IMR-90 (cell line): ENCODE measurements around the gene ADGRV1. TPM values are rescaled to one million over a fixed set of nuclear protein-coding genes. Genes with fewer than 3 reads are reported as not detected.

Source experiments
- ATAC-seq: fragments of 200-7000 bp; cut with Tn5 transposase; 2 replicates; pipeline ENCODE4 v1.9.1; 2020; ENCODE audit warnings: low read depth, mild to moderate bottlenecking, moderate library complexity
- BruUV-seq: library from RNA; stranded (reverse); fragments of 400-500 nt; replicated peaks from 2 replicates; lab custom pipeline; 2021; lab: Mats Ljungman, UMichigan
- CTCF ChIA-PET: fragments of 300-600 bp; formaldehyde crosslinking; extraction: SDS; loops from one replicate; lab custom pipeline; 2021; ENCODE audit warnings: antibody characterized with exemption; lab: Yijun Ruan, JAX
- POLR2A ChIA-PET: fragments of 300-600 bp; sonication (Branson Sonifier 250); formaldehyde crosslinking; loops from one replicate; lab custom pipeline; 2022; ENCODE audit warnings: antibody characterized with exemption; ENCODE audit not compliant: unreplicated experiment; lab: Charles Lee
- DNase-seq: peaks from one replicate; pipeline ENCODE4 v3.0.0; 2013
- H2AFZ ChIP-seq: replicated peaks from 2 replicates; pipeline ENCODE3; 2013; ENCODE audit warnings: low read length, mild to moderate bottlenecking; ENCODE audit not compliant: poor library complexity
- H2AK5ac ChIP-seq: 2 replicates; pipeline ENCODE4 v1.6.1; 2013; ENCODE audit warnings: low read depth, low read length, inconsistent platforms
- H2AK9ac ChIP-seq: replicated peaks from 2 replicates; pipeline ENCODE3; 2013; ENCODE audit warnings: mild to moderate bottlenecking, low read depth, low read length, moderate library complexity; ENCODE audit not compliant: poor library complexity
- H2BK120ac ChIP-seq: 2 replicates; pipeline ENCODE4 v1.6.1; 2013; ENCODE audit warnings: low read depth, low read length, inconsistent platforms
- H2BK15ac ChIP-seq: 3 replicates; pipeline ENCODE4 v1.6.1; 2013; ENCODE audit warnings: low read depth, low read length, inconsistent platforms
- H2BK20ac ChIP-seq: 2 replicates; pipeline ENCODE4 v1.6.1; 2013; ENCODE audit warnings: low read depth, mild to moderate bottlenecking, inconsistent platforms, low read length, moderate library complexity
- H2BK5ac ChIP-seq: 2 replicates; pipeline ENCODE4 v1.6.1; 2013; ENCODE audit warnings: mild to moderate bottlenecking, low read depth, low read length, inconsistent platforms; ENCODE audit not compliant: poor library complexity, severe bottlenecking
- H3K14ac ChIP-seq: replicated peaks from 2 replicates; pipeline ENCODE4 v1.6.1; 2013; ENCODE audit warnings: low read depth, low read length, inconsistent platforms
- H3K18ac ChIP-seq: 2 replicates; pipeline ENCODE4 v1.6.1; 2013; ENCODE audit warnings: low read depth, low read length, control low read depth
- H3K23ac ChIP-seq: 2 replicates; pipeline ENCODE4 v1.6.1; 2013; ENCODE audit warnings: low read depth, low read length, inconsistent platforms
- H3K27ac ChIP-seq: 2 replicates; pipeline ENCODE4 v1.5.1; 2013; ENCODE audit warnings: mild to moderate bottlenecking, control low read depth, low read length; ENCODE audit not compliant: insufficient read depth
- H3K27me3 ChIP-seq: 2 replicates; pipeline ENCODE4 v1.6.1; 2013; ENCODE audit warnings: low read length; ENCODE audit not compliant: control insufficient read depth, insufficient read depth
- H3K36me3 ChIP-seq: 2 replicates; pipeline ENCODE4 v1.6.1; 2013; ENCODE audit warnings: low read length, mixed read lengths; ENCODE audit not compliant: control insufficient read depth, insufficient read depth
- H3K4ac ChIP-seq: 2 replicates; pipeline ENCODE4 v1.6.1; 2013; ENCODE audit warnings: low read depth, low read length, inconsistent platforms
- H3K4me1 ChIP-seq: 2 replicates; pipeline ENCODE4 v1.6.1; 2013; ENCODE audit warnings: low read length, mixed read lengths; ENCODE audit not compliant: control insufficient read depth, insufficient read depth
- H3K4me2 ChIP-seq: 2 replicates; pipeline ENCODE4 v1.6.1; 2013; ENCODE audit warnings: low read depth, mild to moderate bottlenecking, control low read depth, low read length, moderate library complexity
- H3K4me3 ChIP-seq: 2 replicates; pipeline ENCODE4 v1.5.1; 2013; ENCODE audit warnings: low read depth, mild to moderate bottlenecking, control low read depth, low read length, moderate library complexity; ENCODE audit not compliant: insufficient read depth
- H3K56ac ChIP-seq: 2 replicates; pipeline ENCODE4 v1.6.1; 2013; ENCODE audit warnings: low read length, inconsistent platforms; ENCODE audit not compliant: insufficient read depth; ENCODE audit errors: extremely low read depth
- H3K79me1 ChIP-seq, 2 experiments: 2 replicates each; pipeline ENCODE4 v1.6.1; 2013; ENCODE audit warnings: low read length in 2 of 2, inconsistent platforms in 1 of 2, low read depth in 1 of 2
- H3K9ac ChIP-seq: 2 replicates; pipeline ENCODE4 v1.6.1; 2013; ENCODE audit warnings: low read depth, low read length, control low read depth
- H3K9me1 ChIP-seq: 2 replicates; pipeline ENCODE4 v1.6.1; 2013; ENCODE audit warnings: low read length, inconsistent platforms; ENCODE audit not compliant: insufficient read depth
- H3K9me3 ChIP-seq: 2 replicates; pipeline ENCODE4 v1.6.1; 2013; ENCODE audit warnings: low read length; ENCODE audit not compliant: control insufficient read depth, insufficient read depth
- H4K20me1 ChIP-seq: 2 replicates; pipeline ENCODE4 v1.6.1; 2013; ENCODE audit warnings: low read length, inconsistent platforms; ENCODE audit not compliant: insufficient read depth
- H4K5ac ChIP-seq: 2 replicates; pipeline ENCODE4 v1.6.1; 2013; ENCODE audit warnings: mild to moderate bottlenecking, low read depth, low read length, control low read depth
- H4K8ac ChIP-seq, 2 experiments: 2 replicates each; pipeline ENCODE4 v1.6.1; 2013; ENCODE audit warnings: low read depth in 2 of 2, low read length in 2 of 2, control low read depth in 1 of 2, inconsistent platforms in 1 of 2
- H4K91ac ChIP-seq: 2 replicates; pipeline ENCODE4 v1.6.1; 2013; ENCODE audit warnings: low read depth, low read length, inconsistent platforms; ENCODE audit not compliant: insufficient read depth
- BHLHE40 ChIP-seq: fragments of 150-350 bp; IDR thresholded peaks from 2 replicates; pipeline ENCODE4 v1.6.1; 2016; ENCODE audit warnings: mild to moderate bottlenecking, low read depth, low read length
- CHD1 ChIP-seq: IDR thresholded peaks from 2 replicates; pipeline ENCODE4 v1.6.1; 2012; ENCODE audit warnings: low read depth, low read length, improper control_type of control experiment
- CTCF ChIP-seq: conservative IDR thresholded peaks from 2 replicates; pipeline ENCODE4 v1.5.1; 2012; ENCODE audit warnings: mild to moderate bottlenecking, low read depth, low read length, improper control_type of control experiment
- ELK1 ChIP-seq: fragments of 150-350 bp; IDR thresholded peaks from 2 replicates; pipeline ENCODE4 v1.6.1; 2016; ENCODE audit warnings: low read depth, mild to moderate bottlenecking, low read length, moderate library complexity, borderline replicate concordance
- FOS ChIP-seq: fragments of 150-350 bp; IDR thresholded peaks from 2 replicates; pipeline ENCODE4 v1.6.1; 2016; ENCODE audit warnings: low read depth, low read length
- MAFK ChIP-seq: IDR thresholded peaks from 2 replicates; pipeline ENCODE4 v1.6.1; 2012; ENCODE audit warnings: low read depth, low read length, improper control_type of control experiment
- MAZ ChIP-seq: IDR thresholded peaks from 2 replicates; pipeline ENCODE4 v1.6.1; 2012; ENCODE audit warnings: low read depth, mild to moderate bottlenecking, low read length, improper control_type of control experiment, moderate library complexity, borderline replicate concordance
- MXI1 ChIP-seq: IDR thresholded peaks from 2 replicates; pipeline ENCODE4 v1.6.1; 2012; ENCODE audit warnings: low read depth, mild to moderate bottlenecking, low read length, moderate library complexity, borderline replicate concordance
- NFE2L2 ChIP-seq: fragments of 150-350 bp; IDR thresholded peaks from 2 replicates; pipeline ENCODE4 v1.6.1; 2016; ENCODE audit warnings: low read depth, mild to moderate bottlenecking, low read length
- POLR2A ChIP-seq: IDR thresholded peaks from 2 replicates; pipeline ENCODE4 v1.6.1; 2012; ENCODE audit warnings: mild to moderate bottlenecking, low read depth, low read length
- RAD21 ChIP-seq: IDR thresholded peaks from 2 replicates; pipeline ENCODE4 v1.6.1; 2012; ENCODE audit warnings: low read length, improper control_type of control experiment
- RCOR1 ChIP-seq: IDR thresholded peaks from 2 replicates; pipeline ENCODE4 v1.6.1; 2012; ENCODE audit warnings: mild to moderate bottlenecking, low read length, improper control_type of control experiment; ENCODE audit not compliant: insufficient replicate concordance
- RFX5 ChIP-seq: IDR thresholded peaks from 2 replicates; pipeline ENCODE4 v1.8.0; 2012; ENCODE audit warnings: low read depth, mild to moderate bottlenecking, low read length, moderate library complexity
- SMC3 ChIP-seq: fragments of 150-350 bp; IDR thresholded peaks from 2 replicates; pipeline ENCODE4 v1.6.1; 2016; ENCODE audit warnings: low read depth, mild to moderate bottlenecking, antibody characterized with exemption, low read length, moderate library complexity
- USF2 ChIP-seq: fragments of 150-350 bp; IDR thresholded peaks from 2 replicates; pipeline ENCODE4 v1.6.1; 2017; ENCODE audit warnings: mild to moderate bottlenecking, antibody characterized with exemption, low read length, low read depth
- WGBS, 2 experiments: methylation state at CpG; one replicate each; pipeline versions ENCODE4 v1.1.5 to v1.1.7; 2013; ENCODE audit warnings: missing lambda C conversion rate in 2 of 2; ENCODE audit not compliant: insufficient read length in 1 of 2; ENCODE audit errors: extremely low coverage in 2 of 2; 5-methylcytosine and 5-hydroxymethylcytosine counted together
- dilution Hi-C: fragments of 300-500 bp; cut with HindIII; formaldehyde crosslinking; loops from one replicate; pipeline ENCODE4 v1.14.3; 2018; ENCODE audit warnings: low sequenced_read_pairs; ENCODE audit not compliant: unreplicated experiment
- in situ Hi-C: fragments of 300-500 bp; cut with MboI; formaldehyde crosslinking; loops from 3 replicates; pipeline ENCODE4 v1.14.3; 2019; ENCODE audit warnings: low sequenced_read_pairs, inconsistent platforms, mixed read lengths
- intact Hi-C: fragments of 100-400 bp; cut with micrococcal nuclease; formaldehyde crosslinking; loops from 2 replicates; pipeline ENCODE4 v1.10.0; 2022
- polyA plus RNA-seq, 3 experiments: library from polyadenylated mRNA; depleted of rRNA; stranded (reverse); fragments of >200 nt; gene quantifications; 2 replicates each; pipeline ENCODE4 v1.2.3, GENCODE V29; 2012; ENCODE audit warnings: low replicate concordance in 1 of 3
- total RNA-seq: library from RNA; depleted of rRNA; stranded (reverse); fragments of >200 nt; gene quantifications from 2 replicates; pipeline ENCODE4 v1.2.3, GENCODE V29; 2012

Gene ADGRV1
- total and polyA plus RNA-seq, 2 of the 4 experiments (the other 2 are of a cell fraction) = under 0.01 TPM; not detected in 1

GRCh38 chr5:90930756-90931431 lies 372.3 kb downstream of the ADGRV1 start:
- in situ Hi-C loops = loop anchor here (5.0 to 10.0 kb wide), 2 partner anchors 174 to 466 kb away; no protein-coding TSS in a partner anchor
- BruUV-seq = no TSS peak
- H4K91ac ChIP-seq = 0 out of 2 replicates have a peak overlapping the region, but pooled peaks have one; percentile 25
- no peak overlapping the region for H3K4ac ChIP-seq
- H3K9me3 ChIP-seq = no peaks in the 10 kb centered on the region
- dilution Hi-C loops = no loop called here
- ATAC-seq (peak; percentile 21; the same call in 1 of the 2 replicates), DNase-seq (peak; percentile 19)
- H3K4me3 ChIP-seq = no peak overlapping the region
- H2BK20ac ChIP-seq = no peak overlapping the region
- no peaks in the 10 kb centered on the region for H4K20me1 ChIP-seq
- intact Hi-C loops = loop anchor here (1.0 to 10.0 kb wide), 2 partner anchors 354 to 488 kb away; no protein-coding TSS in a partner anchor
- H3K14ac ChIP-seq = no peak overlapping the region
- no peak overlapping the region for H2BK15ac ChIP-seq
- peaks cover 1% of the 10 kb centered on the region; the same call in 1 of the 2 replicates for H3K4me1 ChIP-seq
- no peak overlapping the region for H3K9ac ChIP-seq
- no peaks in the 10 kb centered on the region for H3K9me1 ChIP-seq
- H3K56ac ChIP-seq = no peak overlapping the region
- no peak overlapping the region for H3K27ac ChIP-seq
- POLR2A ChIA-PET = no interaction called here
- H4K5ac ChIP-seq = no peak overlapping the region
- H3K79me1 ChIP-seq = no peaks in the 10 kb centered on the region
- H3K23ac ChIP-seq = no peak overlapping the region
- peak overlapping the region; percentile 29; the same call in 1 of the 2 replicates for H3K4me2 ChIP-seq
- H2BK120ac ChIP-seq = no peak overlapping the region
- no peak overlapping the region for H2AK5ac ChIP-seq
- no peak overlapping the region for H2AK9ac ChIP-seq
- H2AFZ ChIP-seq = no peak overlapping the region
- CTCF ChIA-PET = interaction anchor here (0.6 to 2.7 kb wide), 6 partner anchors 13 to 489 kb away, joined by 3 to 38 read pairs (median 7); no protein-coding TSS in a partner anchor
- no peak overlapping the region for H3K18ac ChIP-seq
- H4K8ac ChIP-seq = no peak overlapping the region; a peak in 1 of 4 replicates
- WGBS, 2 experiments = 70% methylated on average over 3 of the region's 4 CpGs; no CpG with 5 or more reads in 1 of the 2 experiments
- H3K27me3 ChIP-seq = no peaks in the 10 kb centered on the region
- no peak overlapping the region for H2BK5ac ChIP-seq
- no peaks in the 10 kb centered on the region for H3K36me3 ChIP-seq
- TF ChIP-seq MXI1 = no peak
- TF ChIP-seq SMC3 = no peak
- no peak for TF ChIP-seq CHD1
- no peak for TF ChIP-seq RCOR1
- no peak for TF ChIP-seq RFX5
- TF ChIP-seq FOS = no peak
- TF ChIP-seq NFE2L2 = no peak
- TF ChIP-seq MAFK = no peak
- TF ChIP-seq BHLHE40 = no peak
- TF ChIP-seq MAZ = no peak
- no peak for TF ChIP-seq USF2
- TF ChIP-seq ELK1 = no peak
- no peak for TF ChIP-seq CTCF
- TF ChIP-seq RAD21 = no peak
- TF ChIP-seq POLR2A = no peak
